GM12873 (cell line): Measurements from ENCODE around the gene GABRB2.

Experiments used
- TF ChIP-seq, protein P1 (sequence below): IDR thresholded peaks from 2 replicates; pipeline ENCODE4 v1.5.1; 2012; ENCODE audit warnings: low read depth, mild to moderate bottlenecking, moderate library complexity, low read length, control low read depth; ENCODE audit not compliant: insufficient read depth; ENCODE audit errors: missing control alignments

GABRB2 gene

GRCh38 chr5:161288071-161288470 is 258.5 kb downstream of the GABRB2 start:
- TF ChIP-seq, protein P1, sequence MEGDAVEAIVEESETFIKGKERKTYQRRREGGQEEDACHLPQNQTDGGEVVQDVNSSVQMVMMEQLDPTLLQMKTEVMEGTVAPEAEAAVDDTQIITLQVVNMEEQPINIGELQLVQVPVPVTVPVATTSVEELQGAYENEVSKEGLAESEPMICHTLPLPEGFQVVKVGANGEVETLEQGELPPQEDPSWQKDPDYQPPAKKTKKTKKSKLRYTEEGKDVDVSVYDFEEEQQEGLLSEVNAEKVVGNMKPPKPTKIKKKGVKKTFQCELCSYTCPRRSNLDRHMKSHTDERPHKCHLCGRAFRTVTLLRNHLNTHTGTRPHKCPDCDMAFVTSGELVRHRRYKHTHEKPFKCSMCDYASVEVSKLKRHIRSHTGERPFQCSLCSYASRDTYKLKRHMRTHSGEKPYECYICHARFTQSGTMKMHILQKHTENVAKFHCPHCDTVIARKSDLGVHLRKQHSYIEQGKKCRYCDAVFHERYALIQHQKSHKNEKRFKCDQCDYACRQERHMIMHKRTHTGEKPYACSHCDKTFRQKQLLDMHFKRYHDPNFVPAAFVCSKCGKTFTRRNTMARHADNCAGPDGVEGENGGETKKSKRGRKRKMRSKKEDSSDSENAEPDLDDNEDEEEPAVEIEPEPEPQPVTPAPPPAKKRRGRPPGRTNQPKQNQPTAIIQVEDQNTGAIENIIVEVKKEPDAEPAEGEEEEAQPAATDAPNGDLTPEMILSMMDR, result no peak

- TF ChIP-seq, protein P1, result no peak
Measured at GRCh38 chr5:161287436-161287835, 259.1 kb downstream of the GABRB2 start.

GRCh38 chr5:161286066-161286655 is 260.4 kb downstream of the GABRB2 start:
- TF ChIP-seq, protein P1, result no peak

GRCh38 chr5:161284445-161284844 is 262.1 kb downstream of the GABRB2 start:
- TF ChIP-seq, protein P1, result no peak

GRCh38 chr5:161283296-161283695 is 263.2 kb downstream of the GABRB2 start:
- TF ChIP-seq, protein P1, result no peak

DNA sequence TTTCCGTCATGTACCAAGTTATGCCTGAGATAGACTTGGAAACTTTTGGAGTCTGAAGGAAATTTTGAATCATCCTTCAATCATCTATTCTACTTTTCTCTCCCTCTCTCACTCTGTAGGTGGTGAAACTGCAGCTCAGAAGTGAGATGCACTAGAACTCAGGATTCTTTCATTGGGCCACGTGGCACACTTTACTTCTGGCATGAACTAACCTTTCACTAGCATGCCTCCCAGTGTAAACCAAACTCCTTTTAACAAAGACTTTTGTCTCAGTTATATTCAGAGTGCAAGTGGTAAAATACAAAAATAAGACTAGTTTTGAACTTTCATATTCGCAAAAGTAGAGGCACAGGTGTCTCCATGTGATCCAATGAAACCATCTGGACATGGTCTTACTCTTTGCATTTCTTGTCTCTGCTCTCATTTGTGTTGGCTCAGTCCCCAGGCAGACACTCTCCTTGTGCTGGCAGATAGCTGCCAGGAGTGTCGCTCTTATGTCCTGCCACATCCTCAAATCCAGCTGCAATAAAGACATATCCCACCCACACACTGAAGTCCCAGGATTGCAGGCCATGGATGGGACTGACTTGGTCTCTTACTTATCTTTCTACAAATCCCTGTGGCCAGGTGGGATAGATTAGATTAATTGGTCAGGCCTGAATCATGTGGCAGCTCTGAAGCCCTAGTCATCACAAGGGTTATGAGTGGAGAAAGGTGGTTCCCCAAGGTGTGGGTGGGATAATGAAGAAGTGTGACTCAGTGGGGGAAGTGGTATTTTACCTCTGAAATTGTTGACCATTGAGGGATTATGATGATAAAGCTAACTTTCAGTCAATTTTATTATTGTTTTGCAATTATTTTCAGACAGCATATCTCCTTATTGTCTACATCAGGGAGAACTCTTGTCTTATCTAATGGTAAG is 267.5 kb downstream of the GABRB2 start:
- TF ChIP-seq, protein P1, result no peak

DNA sequence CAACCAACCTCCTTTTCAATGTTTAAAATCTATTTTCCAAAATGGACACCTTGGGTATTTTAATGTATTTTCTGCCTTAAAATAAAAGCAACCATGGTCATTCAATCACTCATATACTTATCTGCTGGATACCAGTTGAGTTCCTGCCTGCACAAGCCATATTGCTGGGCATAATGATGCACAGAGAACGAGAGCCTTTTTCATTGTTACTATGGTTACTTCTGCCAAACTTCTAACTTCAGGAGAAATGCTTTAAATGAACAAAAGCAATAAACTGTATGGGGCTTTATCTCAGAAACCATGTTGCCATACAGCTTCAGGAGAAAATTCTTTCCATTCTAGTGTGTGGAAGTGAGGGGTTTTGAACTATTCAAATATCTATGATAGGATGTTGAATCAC is 269.5 kb downstream of the GABRB2 start:
- TF ChIP-seq, protein P1, result no peak
